ENCODE data around the gene ARVCF.

The ARVCF gene

DNA sequence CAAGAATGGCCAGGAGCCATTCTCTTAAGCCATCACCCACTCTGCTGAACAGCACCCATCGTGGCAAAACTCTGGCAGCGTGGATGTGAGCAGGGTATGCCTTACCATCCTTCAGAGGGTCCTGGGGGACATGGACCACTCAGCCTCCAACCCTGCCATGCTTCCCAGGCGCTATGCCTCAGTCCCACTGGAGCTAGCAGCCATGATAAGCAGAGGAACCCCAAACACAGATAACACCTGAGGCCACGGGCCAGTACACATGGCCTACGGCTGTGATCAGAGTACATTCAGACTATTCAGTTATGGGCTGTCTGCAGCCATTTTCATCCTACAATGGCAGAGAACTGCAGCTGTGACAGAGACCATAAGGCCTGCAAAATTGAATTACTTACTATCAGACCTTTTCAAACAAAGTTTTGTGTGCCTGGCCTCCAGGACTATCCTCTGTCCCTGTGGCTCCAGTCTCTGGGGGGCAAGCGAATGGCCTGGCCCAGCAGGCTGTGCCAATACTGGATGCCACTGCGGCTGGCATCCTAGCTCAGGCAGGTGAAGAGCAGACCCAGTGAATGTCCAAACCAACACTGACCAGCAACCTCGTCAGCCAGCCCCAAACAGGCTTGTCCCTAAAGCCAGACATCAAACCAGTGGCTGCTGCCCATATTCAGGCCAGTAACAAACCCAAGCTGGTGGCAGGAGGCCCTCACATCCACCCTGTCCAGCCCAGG, 6.9 kb downstream of the ARVCF start:
- no peak for DNase-seq (ENCODE audit: low read depth)
- TF ChIP-seq, protein P1, sequence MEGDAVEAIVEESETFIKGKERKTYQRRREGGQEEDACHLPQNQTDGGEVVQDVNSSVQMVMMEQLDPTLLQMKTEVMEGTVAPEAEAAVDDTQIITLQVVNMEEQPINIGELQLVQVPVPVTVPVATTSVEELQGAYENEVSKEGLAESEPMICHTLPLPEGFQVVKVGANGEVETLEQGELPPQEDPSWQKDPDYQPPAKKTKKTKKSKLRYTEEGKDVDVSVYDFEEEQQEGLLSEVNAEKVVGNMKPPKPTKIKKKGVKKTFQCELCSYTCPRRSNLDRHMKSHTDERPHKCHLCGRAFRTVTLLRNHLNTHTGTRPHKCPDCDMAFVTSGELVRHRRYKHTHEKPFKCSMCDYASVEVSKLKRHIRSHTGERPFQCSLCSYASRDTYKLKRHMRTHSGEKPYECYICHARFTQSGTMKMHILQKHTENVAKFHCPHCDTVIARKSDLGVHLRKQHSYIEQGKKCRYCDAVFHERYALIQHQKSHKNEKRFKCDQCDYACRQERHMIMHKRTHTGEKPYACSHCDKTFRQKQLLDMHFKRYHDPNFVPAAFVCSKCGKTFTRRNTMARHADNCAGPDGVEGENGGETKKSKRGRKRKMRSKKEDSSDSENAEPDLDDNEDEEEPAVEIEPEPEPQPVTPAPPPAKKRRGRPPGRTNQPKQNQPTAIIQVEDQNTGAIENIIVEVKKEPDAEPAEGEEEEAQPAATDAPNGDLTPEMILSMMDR (IDR thresholded peaks at IDR 0.05; ENCODE audit: low read length, missing control alignments): no peak
- no peak overlapping the region for H3K4me3 ChIP-seq (replicated peaks; ENCODE audit: low read depth, low read length)

DNA sequence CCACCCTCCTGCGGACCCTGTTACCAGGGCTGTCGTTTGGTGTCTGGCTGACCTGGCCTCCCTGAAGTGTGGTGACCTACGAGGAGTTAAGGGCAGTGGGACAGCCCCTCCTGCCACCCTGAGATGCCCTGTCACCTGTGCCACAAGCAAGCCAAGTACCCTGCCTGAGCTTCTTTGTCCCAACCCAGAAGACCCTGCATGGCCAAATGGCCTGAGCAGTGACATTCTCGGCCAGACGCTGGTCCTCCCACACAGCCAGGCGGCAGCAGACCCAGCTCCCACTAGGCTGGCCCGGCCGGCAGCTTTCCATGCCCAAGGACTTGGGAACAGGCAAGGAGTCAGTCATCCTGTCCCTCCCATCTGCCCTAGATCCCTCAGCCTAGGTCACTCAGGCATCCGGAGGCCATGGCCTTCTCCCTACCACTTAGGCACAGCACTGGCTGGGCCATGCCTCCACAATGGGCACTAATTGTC, 7.6 kb downstream of the ARVCF start:
- TF ChIP-seq, protein P1 (IDR thresholded peaks at IDR 0.05; ENCODE audit: low read length, missing control alignments): no peak
- no peak overlapping the region for H3K4me3 ChIP-seq (replicated peaks; ENCODE audit: low read depth, low read length)
- no peak for DNase-seq (ENCODE audit: low read depth)

DNA sequence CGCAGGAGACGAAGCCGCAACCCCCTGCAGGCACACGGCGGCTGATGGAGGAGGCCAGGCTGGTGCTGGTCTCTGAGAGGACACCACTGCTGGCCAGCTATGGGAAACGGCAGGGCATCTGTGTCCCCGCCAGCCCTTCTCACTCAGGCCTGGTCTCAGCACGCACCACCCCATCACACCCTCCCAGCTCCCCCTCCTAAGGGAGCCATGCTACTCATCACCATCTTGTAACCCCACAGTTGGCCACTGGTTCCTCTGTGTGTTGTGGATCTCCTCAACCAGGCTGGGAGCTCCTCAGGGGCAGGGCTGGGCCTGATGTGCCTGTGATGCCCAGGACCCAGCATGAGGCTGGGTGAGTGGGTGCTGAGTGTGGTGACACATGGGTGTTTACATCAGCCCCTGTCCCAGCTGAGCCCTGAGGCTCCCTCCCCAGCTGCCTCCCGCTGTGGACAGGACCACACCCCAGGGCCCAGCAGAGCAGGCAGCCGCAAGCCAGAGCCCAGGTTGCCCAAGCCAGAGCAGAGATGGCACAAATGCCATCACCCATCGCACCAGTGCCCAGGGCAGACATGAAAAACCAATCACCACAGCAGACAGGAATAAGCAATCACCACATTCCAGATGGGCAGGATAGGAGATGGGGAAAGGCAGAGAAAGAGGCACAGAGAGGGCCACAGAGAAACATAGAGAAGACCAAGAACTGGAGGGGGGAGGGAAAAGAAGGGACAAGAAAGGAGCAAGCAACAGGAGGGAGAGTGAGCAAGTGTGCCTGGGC, 8.2 kb downstream of the ARVCF start:
- DNase-seq (ENCODE audit: low read depth): no peak
- TF ChIP-seq, protein P1 (IDR thresholded peaks at IDR 0.05; ENCODE audit: low read length, missing control alignments): no peak
- no peak overlapping the region for H3K4me3 ChIP-seq (replicated peaks; ENCODE audit: low read depth, low read length)

DNA sequence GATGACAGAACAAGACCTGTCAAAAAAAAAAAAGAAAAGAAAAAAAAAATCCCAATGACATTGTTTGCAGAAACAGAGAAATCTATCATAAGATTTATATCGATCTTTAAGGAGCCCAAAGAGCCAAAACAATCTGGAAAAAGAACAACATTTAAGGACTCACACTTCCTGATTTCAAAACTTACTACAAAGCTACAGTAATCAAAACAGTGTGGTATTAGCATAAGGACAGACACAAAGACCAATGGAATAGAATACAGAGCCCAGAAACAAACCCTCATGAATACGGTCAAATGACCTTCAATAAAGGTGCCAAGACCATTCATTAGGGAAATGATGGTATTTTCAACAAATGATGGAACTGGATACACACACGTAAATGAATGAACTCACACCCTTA, 12.2 kb downstream of the ARVCF start:
- TF ChIP-seq, protein P1 (IDR thresholded peaks at IDR 0.05; ENCODE audit: low read length, missing control alignments): no peak

DNA sequence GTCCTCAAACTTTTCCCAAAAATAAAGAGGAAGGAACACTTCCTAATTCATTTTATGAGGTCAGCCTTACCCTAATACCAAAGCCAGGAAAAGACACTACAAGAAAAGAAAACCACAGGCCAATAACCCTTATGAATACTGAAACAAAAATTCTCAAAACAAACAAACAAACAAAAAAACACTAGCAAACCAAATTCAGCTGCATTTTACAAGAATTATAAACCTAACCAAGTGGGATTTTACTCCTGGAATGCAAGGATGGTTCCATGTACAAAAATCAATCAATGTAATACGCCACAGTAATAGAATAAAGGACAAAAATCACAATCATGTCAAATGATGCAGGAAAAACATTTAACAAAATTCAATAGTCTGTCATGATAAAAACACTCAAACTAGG, 13.3 kb downstream of the ARVCF start:
- TF ChIP-seq, protein P1 (IDR thresholded peaks at IDR 0.05; ENCODE audit: low read length, missing control alignments): no peak
- DNase-seq (ENCODE audit: low read depth): no peak
- H3K4me3 ChIP-seq (replicated peaks; ENCODE audit: low read depth, low read length): no peak overlapping the region

More for the DNA sequence above, 12.2 kb downstream of the ARVCF start:
- DNase-seq (ENCODE audit: low read depth): no peak
- no peak overlapping the region for H3K4me3 ChIP-seq (replicated peaks; ENCODE audit: low read depth, low read length)

DNA sequence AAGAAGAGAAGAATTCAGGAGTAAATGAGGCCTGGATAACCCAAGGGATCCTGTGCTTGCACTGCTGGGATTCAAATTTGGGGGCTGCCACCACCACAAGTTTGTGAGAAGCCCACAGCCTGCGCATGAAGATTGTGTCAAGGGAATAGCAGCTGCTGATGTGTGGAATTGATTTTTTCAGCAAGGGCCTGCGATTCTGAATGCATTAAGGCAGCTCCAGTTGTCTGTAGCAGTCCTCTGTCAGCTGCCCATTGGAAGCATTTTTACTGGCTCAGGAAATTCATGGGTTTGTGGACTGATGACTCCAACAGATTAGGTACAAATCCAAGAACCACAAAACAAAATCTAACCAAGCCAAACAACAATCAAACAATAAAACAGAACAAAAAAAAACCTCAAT, 14.0 kb downstream of the ARVCF start:
- TF ChIP-seq, protein P1 (IDR thresholded peaks at IDR 0.05; ENCODE audit: low read length, missing control alignments): no peak
- DNase-seq (ENCODE audit: low read depth): no peak
- no peak overlapping the region for H3K4me3 ChIP-seq (replicated peaks; ENCODE audit: low read depth, low read length)
